HG02763 (cell line): ENCODE results near the gene RAN.
"Not testable (repeated sequence)": the region's sequence is repeated elsewhere in the genome, so short reads cannot be mapped to it uniquely, and the experiment has no call there.

ENCODE experiments used
- ATAC-seq: cut with Tn5 transposase; IDR thresholded peaks from one replicate; pipeline ENCODE4 v1.9.1; 2021; ENCODE audit warnings: mild to moderate bottlenecking, moderate library complexity; ENCODE audit not compliant: unreplicated experiment

RAN gene

DNA sequence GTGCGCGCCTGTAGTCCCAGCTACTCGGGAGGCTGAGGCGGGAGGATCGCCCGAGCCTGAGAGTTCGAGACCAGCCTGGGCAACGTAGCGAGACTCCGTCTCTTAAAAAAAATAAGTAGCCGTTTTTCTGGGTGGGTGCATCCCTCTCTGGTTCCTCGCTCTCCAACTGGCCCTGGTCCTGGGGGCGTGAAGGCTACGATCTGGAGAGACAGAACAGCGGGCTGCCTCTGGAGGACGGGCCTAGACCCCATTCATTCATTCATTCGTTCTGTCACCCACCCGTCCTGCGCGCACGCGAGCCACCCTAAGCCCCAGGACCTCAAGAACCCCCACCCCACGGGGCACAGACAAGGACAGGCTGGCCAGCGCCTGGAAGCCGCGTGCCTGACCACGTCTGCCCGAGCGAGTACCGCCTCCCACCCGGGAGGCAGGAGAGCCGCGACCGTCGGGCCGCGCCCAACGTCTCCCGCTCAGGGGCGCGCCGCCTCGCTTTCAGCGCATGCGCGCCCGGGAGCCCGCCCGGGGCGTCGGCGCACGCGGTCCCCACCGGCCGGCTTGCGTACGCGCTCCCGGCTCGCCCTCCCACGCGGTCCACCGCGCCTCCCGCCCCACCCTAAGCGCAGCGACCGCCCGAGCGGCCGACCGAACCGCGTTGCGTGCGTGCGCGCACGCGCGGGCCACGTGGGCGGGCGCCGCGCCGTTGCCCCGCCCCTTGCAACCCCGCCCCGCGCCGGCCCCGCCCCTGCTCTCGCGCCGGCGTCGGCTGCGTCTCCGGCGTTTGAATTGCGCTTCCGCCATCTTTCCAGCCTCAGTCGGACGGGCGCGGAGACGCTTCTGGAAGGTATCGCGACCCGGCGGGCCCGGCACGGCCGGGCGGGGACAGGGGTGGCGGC, at the start of gene RAN:
TSS of gene RAN (plus strand) at position 781 of the 893 bp plus-strand sequence. CDS start 528 bp downstream, outside the sequence.
- ATAC-seq = peak; percentile 70

DNA sequence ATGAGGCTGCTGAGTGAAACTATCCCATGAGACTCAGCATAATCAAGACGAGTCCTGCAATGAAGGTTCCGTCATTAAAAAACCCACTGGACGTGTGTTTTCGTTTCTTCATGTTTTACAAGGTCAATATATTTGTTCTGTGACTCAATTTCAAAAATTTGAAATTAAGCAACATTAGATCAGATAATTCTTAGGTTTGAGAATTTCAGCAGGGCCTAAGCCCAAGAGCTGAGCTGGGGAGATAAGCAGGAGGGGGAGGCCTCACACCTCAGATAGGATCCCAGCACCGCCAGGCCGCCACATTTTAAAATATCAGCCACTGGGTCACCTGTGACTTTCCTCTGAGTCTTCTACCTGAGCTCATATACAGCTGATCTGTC, 46.1 kb upstream of the RAN start:
- ATAC-seq = no peak

DNA sequence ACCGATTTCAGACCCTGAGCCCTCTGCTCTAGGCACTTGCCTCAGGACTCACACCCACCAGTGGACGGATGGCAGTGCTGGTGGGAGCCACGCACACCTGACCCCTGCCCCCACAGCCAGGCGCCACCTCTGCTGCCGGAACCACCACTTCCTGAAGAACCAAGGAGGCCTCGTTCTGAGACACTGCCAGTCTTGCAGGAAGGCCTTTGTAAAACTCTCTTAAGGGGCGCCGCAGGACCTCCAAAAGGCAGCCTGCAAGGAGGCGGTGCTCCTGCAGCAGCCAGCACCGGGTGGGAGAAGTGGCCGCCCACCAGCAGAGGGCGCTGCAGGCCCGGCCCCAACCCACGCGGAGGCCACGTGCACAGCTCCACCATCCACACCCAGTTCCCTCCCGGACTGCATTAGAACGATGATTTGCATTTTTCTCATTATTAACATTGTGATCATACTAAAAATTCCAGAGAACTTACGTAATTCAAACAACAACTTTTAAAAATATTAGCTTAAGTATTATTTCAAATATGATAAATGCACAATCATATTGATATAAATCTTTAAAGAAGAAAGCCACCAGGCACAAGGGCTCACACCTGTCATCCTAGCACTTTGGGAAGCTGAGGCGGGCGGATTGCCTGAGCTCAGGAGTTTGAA, 45.6 kb upstream of the RAN start:
- no peak for ATAC-seq

DNA sequence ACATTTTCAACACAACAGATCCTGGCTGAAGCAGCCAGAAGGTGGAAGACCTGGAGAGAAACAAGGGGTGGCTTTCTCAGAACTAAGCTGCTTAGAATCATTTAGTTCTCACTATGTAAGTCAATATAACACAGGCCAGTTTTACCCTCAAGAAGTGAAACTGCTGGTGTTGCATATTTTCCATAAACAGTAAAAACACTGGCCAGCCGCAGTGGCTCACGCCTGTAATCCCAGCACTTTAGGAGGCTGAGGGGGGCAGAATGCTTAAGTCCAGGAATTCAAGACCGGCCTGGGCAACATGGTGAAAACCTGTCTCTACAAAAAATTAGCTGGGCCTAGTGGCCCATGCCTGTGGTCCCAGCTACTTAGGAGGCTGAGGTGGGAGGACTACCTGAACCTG, 44.4 kb upstream of the RAN start:
- ATAC-seq = no peak

DNA sequence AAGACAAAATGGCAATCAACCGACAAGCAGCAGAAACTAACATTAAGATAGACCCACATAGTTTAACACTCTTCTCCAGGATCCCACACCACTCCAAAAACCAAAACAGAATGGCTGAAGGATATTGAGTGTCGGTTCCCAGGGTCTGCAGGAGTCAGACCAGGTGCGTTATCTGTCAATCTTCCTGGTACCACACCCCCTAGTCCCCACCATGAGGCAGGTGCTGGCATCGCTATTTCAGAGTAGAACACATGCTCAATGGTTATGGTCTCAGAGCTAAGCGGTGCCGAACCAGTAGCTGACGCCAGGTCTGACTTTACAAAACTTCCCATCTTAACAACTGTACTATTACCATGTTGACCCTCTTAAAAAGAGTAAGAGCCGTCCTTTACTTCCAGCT, 43.0 kb upstream of the RAN start:
- ATAC-seq = no peak

DNA sequence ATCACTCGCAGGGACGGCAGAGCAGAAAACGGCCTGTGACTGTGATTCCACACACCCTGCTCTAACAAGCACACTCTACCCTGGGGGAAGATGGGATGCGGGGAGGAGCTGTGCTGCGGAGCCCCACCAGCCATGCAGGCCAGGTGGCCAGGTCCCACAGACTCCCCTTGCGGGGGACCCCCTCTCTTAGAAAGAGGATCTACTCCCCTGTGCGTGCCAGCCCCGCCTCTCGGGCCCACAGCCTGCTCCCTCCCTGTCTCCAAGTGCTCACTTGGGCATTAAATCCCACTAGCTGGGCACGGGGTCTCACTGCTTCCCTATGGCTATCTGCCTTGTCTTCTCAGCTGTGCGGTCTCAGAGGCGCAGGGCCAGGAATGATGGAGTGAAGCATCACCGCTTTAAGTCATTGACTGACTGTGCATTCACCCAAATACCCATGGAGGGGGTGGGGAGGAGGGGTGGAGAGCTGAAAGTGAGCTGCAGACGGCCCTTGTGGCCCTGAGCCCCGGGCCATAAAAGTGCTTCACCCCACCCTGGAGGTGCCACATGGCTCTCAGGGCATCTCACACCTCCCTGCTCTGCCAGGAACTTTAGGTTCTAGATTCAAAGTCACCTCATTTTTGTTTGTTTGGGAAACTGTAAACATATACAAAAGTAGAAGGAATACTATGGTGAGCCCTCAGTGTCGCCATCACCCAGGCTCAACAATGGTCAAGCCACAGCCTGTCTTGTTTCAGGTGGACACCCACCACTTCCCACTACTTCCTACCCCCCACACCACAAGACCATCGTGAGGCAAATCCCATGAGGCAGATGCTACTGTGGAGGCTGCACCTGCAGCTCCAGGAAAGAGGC, 42.2 kb upstream of the RAN start:
- ATAC-seq = no peak

DNA sequence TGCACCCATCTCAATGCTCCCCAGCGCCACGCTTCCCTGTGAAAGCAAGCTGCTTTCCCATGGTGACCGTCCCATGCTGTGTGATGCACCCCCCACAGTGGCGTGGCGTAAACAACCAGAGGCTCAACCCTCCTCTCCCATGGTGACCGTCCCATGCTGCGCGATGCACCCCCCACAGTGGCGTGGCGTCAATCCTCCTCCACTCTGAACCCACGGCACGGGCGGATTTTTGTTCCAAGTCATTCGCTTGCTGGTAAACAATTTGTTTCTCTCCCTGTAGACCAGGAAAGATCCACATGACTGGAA, 41.7 kb upstream of the RAN start:
- no peak for ATAC-seq

DNA sequence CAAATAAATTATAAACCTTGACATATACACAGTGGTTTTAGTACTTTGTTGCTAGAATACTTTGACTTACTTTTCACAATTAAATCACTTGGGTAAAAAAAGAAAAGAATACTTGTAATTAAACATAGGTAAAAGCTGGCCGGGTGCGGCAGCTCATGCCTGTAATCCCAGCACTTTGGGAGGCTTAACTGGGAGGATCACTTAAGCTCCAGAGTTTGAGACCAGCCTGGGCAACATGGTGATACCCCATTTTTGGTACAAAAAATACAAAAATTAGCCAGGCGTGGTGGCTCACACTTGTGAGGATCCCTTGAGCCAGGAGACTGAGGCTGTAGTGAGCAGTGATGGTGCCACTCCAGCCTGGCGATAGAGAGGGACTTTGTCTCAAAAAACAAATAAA, 40.6 kb upstream of the RAN start:
- ATAC-seq = no peak

DNA sequence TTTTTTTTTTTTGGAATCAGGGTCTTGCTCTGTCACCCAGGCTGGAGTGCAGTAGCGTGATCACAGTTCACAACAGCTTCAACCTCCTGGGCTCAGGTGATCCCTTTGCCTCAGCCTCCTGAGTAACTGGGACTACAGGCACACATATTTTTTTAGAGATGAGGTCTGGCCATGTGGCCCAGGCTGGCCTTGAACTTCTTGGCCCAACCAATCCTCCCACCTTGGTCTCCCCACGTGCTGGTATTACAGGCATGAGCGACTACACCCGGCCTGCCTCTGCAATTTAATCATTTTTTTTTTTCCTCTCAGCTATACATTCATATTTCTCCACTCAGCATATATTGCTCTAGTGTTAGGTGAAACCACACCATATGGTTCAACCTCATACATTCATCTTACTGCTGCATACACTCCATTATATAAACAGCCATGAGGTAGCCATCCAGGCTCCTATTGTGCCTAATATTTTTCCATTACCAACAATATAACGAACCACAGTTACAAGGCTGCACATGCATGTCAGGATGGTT, 39.9 kb upstream of the RAN start:
- no peak for ATAC-seq

DNA sequence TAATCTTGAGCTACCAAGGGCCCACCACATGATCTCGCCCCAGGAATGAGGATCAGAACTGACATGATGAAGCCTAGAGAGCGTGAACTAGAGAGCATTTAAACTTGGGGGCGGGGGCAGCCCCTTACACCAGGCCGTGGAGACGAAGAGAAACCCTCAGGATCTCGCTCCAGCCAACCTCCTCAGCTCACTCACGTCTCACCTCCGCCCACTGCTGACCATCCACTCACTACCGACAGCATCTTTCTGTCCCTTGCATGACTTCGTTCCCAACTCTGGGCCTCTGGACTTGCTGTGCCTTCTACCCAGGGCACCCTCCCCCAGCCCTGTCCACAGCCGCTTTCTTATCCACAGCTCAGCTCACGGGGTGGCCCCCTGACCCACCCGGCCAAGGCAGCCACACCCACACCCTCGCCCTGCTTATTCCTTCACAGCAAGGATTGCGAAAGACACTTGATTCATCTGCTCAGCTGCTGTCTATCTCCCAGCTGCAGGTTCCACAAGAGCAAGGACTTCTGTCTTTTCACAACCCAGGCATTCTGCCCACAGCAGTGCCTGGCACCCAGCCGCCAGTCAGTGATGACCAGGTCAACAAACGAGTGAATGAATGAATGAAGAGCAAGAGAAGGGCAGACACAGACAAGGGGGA, 39.2 kb upstream of the RAN start:
- ATAC-seq = no peak

DNA sequence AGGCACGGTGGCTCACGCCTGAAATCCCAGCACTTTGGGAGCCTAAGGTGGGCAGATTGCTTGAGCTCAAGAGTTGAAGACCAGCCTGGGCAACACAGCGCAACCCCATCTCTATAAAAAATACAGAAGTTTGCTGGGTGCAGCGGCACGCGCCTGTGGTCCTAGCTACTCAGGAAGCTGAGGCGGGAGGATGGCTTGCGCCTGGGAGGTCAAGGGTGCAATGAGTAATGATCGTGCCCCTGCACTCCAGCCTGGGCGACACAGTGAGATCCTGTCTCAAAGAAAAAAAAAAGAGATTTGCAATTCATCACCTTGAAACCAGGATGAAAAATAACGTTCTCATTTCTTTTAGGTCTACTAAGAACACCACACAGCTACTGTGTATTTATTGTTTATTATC, 36.9 kb upstream of the RAN start:
- no peak for ATAC-seq

DNA sequence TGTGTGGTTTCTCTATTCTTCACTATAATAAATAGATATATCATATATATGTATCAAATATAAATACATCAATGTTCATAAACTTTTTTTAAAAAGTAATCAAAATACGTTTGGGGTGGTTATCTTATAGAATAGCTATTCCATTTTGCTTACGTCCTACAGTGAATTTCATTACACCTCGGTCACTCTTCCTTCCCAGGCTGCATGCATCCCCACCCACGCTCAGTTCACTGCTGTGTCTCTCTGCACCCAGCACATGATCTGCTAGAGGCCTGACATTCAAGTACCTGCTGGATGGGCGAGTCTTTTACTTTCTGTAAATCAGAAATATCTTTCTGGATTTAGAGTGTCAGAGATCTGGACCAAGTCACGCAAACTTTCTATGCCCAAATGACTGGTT, 36.4 kb upstream of the RAN start:
- ATAC-seq = no peak

DNA sequence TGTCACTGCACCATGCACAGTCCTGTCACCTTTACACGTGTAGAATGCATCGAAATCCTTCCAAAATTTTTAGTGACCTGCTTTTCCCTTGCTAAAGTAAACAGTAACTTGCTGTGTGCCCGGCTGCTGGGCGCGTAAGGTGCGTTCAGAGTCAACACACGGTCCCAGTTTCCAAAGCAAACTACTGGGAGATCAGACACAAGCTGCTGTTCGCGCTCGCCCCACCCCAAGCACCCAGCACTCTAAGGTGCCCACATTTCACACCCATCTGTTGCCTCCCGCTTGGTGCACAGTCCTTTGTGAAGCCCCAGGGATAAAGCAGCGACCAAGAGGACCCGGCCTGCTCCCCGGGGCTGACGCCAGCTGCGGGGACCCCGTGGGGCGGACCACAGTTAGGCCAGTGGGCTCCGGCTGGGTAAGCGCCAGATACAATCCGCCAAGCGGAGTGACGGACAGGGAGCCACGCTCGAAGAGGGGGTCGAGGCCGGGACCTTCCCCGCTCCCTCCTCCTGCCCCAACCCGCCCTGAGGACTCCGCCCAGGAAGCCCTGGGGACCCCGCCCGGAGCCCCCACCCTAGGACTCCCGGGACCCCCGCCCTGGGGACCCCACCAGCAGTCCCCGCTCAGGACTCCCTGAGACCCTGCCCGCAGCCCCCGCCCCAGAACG, 33.4 kb upstream of the RAN start:
- ATAC-seq = peak; percentile 14

DNA sequence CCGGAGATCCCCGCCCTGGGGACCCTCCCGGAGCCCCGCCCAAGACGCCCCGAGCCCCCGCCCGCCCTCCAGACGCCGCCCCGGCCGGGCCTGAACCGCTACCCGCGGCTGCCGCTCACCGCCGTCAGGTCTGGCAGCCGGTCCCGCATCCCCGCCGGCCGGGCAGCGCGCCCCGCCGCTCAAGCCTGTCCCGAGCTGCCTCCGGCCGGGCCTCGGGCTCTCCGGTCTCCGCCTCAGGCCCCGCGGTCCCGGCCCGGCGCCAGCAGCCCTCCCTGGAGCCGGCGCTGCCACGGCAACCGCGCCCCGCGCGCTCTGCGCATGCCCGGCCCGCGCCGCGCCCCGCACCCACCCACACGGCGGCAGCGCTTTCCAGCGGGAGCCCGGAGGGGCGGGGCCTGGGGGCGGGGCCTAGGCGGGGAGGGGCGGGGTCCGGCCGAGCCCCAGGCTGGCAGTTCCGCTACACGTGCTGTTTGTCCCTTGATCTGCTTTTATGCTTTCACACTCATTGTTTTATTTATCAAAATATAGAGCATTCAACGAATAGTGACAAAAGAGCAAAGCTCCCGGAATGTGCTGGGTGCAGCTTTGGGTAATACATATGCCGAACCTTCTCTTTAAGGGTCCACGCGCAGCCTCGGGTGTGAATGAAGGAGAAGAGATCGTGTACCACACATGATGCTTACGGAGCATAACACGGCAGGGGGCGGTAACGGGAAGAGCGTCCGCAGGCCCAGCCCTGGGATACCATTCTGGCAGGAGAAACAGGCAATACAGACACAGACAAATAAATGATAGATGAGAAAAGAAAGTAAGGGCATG, 32.7 kb upstream of the RAN start, which contains the start of gene STX2:
TSS of gene STX2 (minus strand) at position 300 of the 819 bp plus-strand sequence. CDS start at position 149, 151 bp downstream.
- peak; percentile 83 for ATAC-seq

DNA sequence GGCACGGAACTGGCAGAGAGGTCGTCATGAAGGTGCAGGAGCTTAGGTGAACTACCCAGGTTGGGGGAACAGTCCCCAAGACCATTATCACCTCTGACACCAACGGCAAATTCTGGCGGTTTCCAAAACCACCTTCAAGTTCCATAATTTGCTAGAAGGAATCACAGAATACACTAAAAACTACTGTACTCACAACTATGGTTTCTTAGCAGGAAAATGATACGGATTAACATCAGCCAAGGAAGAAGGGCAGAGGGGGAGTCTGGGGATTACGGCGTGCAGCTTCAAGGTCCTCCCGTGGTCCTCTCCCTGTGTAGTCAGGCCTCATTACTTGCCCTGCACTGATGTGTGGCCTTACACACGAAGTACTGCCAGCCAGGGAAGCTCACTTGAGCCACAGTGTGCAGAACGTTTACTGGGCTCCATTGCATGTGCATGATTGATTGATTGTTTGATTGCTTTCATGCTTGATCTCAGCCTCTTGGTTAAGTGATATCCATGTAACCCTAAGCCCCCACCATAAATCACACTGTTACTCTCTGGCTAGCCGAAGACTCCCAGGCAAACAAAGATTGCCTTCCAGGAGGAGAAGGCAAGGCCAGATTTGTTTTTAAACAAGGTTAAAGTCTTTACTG, 32.0 kb upstream of the RAN start:
- no peak for ATAC-seq

DNA sequence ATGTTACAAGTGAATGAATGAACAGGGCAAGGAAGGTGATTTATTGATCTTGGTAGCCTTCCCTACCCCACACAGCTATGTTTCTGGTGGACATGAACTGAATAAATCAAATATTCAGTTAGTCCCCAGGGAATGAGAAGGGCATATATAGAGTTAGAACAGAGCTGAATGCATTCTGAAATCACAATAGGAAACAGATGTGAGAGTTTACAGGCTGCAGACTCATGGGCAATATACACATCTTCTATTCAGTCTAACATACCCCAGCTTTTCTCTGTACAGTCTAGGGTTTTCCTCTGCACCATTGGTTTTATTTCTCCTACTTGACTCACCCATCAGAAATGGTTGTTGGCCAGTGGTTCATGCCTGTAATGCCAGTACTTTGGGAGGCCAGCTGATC, 25.5 kb upstream of the RAN start:
- ATAC-seq = no peak

DNA sequence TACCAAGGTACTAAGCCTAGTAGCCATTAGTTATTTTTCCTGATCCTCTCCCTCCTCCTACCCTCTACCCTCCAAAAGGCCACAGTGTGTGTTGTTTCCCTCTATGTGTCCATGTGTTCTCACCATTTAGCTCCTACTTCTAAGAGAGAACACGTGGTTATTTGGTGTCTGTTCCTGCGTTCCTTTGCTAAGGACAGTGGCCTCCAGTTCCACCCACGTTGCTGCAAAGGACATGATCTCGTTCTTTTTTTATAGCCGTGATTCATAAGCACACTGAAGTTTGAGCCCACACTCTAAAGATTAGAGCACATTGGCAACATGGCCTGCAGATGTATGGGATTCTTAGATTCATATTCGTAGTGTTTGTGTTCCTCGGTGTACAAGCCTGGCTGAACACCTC, 24.8 kb upstream of the RAN start:
- no peak for ATAC-seq

DNA sequence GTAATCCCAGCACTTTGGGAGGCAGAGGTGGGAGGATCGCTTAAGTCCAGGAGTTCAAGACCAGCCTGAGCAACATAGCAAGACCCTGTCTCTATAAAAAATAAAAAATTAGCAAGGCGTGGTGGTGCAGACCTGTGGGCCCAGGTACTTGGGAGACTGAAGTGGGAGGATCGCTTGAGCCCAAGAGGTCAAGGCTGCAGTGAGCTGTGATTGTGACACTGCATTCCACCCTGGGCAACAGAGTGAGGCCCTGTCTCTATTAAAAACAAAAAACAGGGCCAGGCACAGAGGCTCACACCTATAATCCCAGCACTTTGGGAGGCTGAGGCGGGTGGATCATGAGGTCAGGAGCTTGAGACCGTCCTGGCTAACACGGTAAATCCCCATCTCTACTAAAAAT, 23.8 kb upstream of the RAN start:
- ATAC-seq = not testable (repeated sequence)

DNA sequence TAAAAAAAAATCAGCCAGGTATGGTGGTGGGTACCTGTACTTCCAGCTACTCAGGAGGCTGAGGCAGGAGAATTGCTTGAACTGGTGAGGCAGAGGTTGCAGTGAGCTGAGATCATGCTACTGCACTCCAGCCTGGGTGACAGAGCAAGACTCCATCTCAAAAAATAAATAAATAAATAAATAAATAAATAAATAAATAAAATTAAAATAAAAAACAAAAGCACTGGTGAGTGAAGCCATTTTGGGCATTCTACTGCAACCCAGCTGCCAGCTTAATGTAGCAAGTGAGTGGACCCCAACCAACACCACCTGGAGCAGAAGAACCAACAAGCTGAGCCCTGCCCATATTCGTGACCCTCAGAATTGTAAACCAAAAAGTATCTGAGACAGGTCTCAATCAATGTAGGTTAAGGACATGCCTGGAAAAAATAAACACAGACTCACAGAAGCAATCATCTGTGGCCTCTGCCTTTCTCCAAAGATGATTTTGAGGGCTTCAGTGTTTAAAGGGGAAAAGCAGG, 23.0 kb upstream of the RAN start:
- ATAC-seq = not testable (repeated sequence)
